Measurements from ENCODE around the gene POLR2H.

The POLR2H gene

GRCh38 chr3:184352149-184352785 lies 9.2 kb upstream of the POLR2H start:
- DNase-seq = no peak

- DNase-seq = no peak
Measured at GRCh38 chr3:184352897-184353545, 8.5 kb upstream of the POLR2H start.

DNA sequence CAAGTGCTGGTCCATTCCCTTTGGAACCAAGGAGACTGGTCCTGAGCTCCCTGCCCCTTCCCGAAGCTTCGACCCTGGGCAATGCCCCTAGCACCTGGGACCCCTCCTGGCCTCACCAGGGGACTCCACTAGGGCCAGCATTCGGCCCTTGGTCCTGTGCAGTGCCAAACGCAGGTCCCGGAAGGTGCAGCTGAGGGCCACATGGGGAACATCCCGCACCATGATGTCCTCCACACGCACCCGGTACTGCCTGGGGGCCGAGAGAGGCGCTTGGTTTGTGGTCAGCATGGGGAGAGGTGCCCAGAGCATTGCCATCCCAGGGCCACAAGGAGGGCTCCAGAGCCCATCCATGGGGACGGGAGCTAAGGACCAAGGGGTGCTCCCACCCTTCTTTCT lies 8.0 kb upstream of the POLR2H start:
- DNase-seq = no peak

DNA sequence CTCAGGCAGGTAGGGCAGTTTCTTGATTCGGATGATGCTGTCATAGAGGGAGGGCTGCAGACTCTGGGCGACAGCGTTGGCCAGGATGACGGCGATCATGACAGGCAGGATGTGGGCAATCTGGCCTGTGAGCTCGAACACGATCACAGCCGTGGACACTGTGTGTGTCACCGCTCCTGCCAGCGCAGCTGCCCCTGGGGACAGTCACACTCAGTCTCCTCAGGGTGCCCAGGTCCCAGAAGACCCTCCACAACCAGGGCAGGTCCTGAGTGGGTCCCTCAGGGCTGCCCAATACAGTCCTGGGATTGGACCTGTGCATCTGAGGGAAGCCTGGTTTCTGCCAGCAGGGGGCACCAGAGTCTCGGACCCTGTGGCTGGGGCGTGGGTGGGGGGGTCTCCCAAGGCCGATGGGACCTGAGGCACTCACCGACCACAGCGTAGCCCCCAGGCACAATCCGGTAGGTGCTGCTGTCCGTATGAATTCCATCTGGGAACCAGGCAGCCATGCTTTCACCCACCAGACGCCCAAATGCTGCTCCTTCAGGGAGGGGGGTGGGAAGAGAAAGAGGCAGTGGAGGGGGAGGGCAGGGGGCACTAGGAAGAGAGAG lies 7.3 kb upstream of the POLR2H start:
- DNase-seq = peak; percentile 67

DNA sequence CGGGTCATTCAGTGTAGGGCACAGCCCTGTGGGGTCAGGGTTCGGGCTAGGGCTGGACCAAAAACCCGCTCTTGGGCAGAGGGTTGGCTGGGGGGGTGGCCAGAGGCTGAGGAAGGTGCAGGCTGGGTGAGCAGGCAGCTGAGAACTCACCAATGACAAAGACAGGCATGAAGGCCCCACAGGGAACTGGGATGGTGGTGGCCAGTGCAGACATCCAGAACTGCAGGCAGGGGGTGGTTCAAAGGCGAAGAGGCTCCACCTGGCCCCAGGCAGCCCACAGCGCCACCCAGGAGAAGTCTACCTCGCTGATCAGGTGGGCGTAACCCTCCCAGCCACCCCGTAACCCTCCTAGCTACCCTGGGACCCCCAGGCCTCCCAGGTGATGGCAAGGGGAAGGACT lies 6.8 kb upstream of the POLR2H start:
- no peak for DNase-seq

GRCh38 chr3:184355261-184356040 lies 6.1 kb upstream of the POLR2H start:
- DNase-seq = no peak

GRCh38 chr3:184357248-184358123 lies 4.0 kb upstream of the POLR2H start:
- no peak for DNase-seq

DNA sequence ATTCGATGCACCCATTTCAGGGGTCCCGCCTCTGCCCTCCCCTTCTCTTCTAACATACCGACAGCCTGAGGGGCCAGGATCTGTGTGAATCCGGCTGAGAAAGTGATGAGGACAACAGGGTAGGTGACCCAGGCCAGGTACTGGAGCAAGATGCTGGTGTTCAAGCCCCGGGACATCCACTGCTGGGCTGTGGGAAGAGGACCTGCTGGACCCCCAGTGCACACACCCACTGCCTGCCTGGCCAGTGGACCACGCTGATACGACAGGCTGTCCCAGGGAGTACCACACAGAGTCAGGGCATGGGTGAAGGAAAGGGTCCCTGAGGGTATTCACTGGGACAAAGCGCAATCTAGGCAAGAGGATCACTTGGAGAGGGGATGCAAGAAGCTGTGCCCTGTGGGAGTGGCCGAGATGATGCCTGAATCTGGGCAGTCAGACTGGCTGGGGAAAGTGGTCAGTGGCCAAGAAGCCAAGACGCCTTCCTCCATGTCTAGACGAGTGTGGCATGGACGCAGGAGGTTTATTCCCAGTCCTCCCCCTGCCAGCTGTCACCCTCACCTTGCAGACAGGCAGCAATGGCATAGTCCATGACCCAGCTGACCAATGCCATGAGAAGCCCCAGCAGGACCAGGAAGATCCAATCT lies 3.3 kb upstream of the POLR2H start:
- DNase-seq = no peak

DNA sequence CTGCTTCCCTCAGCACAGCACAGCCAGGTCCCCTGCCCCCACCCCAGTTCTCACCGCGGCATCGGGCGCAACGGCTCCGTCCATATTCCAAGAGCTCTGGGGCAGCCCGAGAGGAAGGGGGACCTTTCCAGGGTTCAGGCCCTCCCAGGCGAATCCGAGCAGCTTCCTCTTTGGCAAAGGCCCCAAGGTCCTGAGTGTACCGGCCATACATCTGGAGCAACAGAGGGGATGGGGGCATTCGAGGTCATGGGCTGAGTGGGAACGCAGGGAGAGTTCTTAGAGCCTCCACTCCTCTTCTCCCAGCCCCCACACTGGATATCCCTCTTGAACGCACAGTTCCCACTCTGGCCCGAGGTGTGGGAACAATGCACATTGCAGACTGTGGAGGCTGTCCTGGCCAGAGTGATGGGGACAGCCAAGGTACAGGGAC lies 2.6 kb upstream of the POLR2H start:
- DNase-seq = no peak

DNA sequence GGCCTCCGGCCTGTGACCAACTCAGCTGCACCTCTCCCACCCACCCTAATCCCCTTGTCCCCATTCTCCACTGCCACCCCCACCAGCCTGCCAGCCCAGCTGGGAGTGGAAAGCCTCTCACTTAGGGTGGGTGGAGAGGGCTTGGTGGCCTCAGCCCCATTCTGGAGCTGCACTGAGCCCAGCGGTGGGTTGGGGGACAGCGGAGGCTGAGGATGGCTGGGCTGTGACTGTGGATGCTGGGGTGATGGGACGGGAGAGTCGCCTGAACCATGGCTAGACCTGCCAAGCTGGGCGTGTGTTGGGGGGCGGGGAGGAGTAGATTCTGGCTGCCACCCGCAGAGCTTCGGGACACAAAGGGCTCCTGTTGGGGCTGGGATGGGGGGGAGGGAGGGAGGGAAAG lies 1.9 kb upstream of the POLR2H start:
- no peak for DNase-seq

DNA sequence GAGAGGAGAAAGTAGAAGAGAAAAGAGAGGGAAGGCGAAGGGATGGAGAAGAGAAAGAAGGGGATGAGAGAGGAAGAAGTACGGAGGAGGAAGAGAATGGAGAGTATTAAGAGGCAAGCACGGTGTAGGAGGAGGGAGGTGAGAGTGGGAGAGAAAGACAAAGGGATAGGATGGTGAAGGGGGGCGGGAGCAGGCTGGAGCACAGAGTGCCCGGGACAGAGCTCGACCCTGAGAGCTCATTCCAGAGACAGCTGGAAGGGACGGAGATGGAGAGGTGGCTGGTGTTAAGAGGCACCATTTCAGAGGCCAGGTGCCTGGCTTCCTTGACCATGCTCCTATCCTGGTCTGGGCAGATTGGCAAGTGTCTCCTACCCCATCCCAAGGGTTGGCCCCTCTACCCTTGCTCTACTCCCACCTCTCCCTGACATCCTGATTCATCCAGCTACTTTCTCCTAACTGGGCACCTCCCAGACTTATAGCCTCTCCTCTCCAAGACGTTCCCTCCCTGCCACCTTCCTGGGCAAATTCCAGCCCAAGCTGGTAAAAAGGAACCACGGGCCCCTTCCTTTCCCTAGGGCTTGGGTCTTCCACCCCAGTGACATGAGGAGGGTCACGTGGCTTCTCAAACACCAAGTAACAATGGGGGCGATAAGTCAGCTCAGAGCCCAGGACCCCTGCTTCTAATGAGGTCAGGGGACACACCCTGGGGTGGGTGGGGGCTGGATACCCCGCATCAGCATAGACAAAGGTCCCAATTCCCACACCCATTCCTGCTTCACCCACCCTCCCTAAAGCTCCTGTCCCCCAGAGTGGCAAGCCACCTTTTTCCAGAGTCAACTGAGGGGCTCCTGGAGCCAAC lies 1.2 kb upstream of the POLR2H start:
- no peak for DNase-seq

GRCh38 chr3:184360929-184361531 lies 480 bp upstream of the POLR2H start:
- no peak for DNase-seq

GRCh38 chr3:184361932-184362667 lies 590 bp downstream of the POLR2H start:
- DNase-seq = peak; percentile 39

- peak; percentile 95 for DNase-seq
Measured at GRCh38 chr3:184362668-184363546, 1.4 kb downstream of the POLR2H start.

DNA sequence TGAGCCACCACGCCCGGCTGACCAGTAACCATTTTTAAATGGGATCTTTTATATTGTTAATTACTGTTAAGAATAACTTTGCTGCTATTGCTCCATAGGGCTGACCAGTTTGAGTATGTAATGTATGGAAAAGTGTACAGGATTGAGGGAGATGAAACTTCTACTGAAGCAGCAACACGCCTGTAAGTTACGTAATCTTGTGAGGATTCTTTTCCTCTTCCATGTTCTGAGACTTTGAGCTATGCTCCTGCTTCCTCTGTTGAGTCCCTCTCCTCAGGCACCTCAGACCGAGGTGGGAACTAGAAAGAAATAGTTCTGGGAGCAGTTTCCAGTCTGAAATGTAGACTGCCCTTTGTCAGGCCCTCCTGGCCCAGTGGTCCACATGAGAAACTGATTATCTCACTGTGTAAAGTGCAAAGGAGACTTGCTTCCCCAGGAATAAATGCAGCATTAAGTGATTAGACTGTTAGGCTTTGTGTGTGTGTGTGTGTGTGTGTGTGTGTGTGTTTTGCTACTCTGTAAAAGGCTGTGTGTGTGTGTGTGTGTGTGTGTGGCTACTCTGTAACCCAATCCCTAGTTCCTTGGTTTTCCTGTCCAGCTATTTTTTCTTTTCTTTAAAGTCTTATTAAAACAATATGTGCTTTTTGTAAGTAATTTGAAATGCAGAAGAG lies 5.2 kb downstream of the POLR2H start:
- DNase-seq = no peak

- DNase-seq = no peak
Measured at GRCh38 chr3:184368116-184368515, 6.6 kb downstream of the POLR2H start.

- no peak for DNase-seq
Measured at GRCh38 chr3:184368586-184369183, 7.2 kb downstream of the POLR2H start.

DNA sequence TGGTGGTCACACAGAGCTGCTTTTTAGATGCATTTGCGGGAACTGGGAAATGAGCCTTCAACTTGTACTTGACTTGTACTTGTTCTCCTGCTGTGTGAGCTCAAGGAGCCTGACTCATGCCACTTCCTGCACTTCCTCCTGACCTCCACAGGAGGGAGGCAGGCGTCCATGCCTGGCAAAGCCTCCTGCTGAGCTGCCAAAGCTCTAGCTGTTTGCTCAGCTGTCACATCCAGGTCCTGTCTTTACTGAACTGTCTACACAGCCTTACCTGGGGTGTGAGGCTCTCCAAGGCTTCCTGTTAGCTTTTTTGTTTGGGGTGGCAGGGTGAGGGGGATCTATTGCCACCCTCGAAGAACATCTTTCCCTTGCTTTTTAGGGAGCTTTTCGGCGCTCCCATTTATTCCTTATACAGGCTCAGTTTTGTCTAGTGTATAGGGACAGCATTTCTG lies 10.1 kb downstream of the POLR2H start:
- DNase-seq = peak; percentile 66

Measured in CD4-positive, alpha-beta T cell treated with Interleukin-21 for 1 hour (primary cell).